GM12891 (cell line): ENCODE measurements around the gene HNRNPAB.

Experiments used
- DNase-seq: peaks from one replicate; pipeline ENCODE4 v3.0.0; 2011; ENCODE audit warnings: low spot score; ENCODE audit not compliant: insufficient read length
- FAIRE-seq: peaks from 2 replicates; lab custom pipeline; 2011; peaks lifted over from hg19 to GRCh38; lab: Jason Lieb, UNC
- PAX5 ChIP-seq: IDR thresholded peaks from 2 replicates; pipeline ENCODE4 v1.6.1; 2011; ENCODE audit warnings: low read length, moderate library complexity, mild to moderate bottlenecking; ENCODE audit not compliant: insufficient read depth, severe bottlenecking
- POLR2A ChIP-seq: IDR thresholded peaks from 2 replicates; pipeline ENCODE4 v1.6.1; 2011; ENCODE audit warnings: low read depth, low read length, control low read depth
- POLR2AphosphoS5 ChIP-seq: IDR thresholded peaks from 2 replicates; pipeline ENCODE4 v1.6.1; 2011; ENCODE audit warnings: low read depth, low read length, control low read depth
- POU2F2 ChIP-seq: IDR thresholded peaks from 2 replicates; pipeline ENCODE4 v1.6.1; 2011; ENCODE audit warnings: low read depth, mild to moderate bottlenecking, control low read depth, low read length, moderate library complexity
- SPI1 ChIP-seq: IDR thresholded peaks from 2 replicates; pipeline ENCODE4 v1.6.1; 2011; ENCODE audit warnings: low read depth, low read length, control low read depth
- TAF1 ChIP-seq: IDR thresholded peaks from 2 replicates; pipeline ENCODE4 v1.6.1; 2011; ENCODE audit warnings: low read depth, low read length, control low read depth

HNRNPAB gene

GRCh38 chr5:178202541-178202940 is 1.8 kb upstream of the HNRNPAB start:
- DNase-seq (no peak), FAIRE-seq (no peak)
- TF ChIP-seq SPI1 (no peak), POLR2AphosphoS5 (no peak), PAX5 (no peak)

GRCh38 chr5:178203670-178204181 is 607 bp upstream of the HNRNPAB start:
- DNase-seq (no peak), FAIRE-seq (no peak)
- TF ChIP-seq SPI1 (no peak), POLR2A (no peak), PAX5 (no peak), POLR2AphosphoS5 (no peak), POU2F2 (no peak), TAF1 (no peak)

GRCh38 chr5:178204935-178205748 is 809 bp downstream of the HNRNPAB start:
- DNase-seq (peak; percentile 86), FAIRE-seq (peak; percentile 73)
- no peak for TF ChIP-seq POU2F2
- no peak for TF ChIP-seq POLR2AphosphoS5
- no peak for TF ChIP-seq TAF1
- no peak for TF ChIP-seq SPI1

DNA sequence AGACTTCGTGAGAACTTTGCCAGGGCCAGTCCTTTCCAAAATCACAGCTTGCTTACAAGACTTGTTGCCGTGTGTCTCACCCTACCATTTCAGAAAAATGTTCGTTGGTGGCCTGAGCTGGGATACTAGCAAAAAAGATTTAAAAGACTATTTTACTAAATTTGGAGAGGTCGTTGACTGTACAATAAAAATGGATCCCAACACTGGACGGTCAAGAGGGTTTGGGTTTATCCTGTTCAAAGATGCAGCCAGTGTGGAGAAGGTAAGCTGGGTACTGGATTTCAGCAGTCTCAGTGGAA is 1.4 kb downstream of the HNRNPAB start:
- DNase-seq = no peak
- FAIRE-seq = no peak
- TF ChIP-seq POLR2AphosphoS5 (no peak), PAX5 (no peak), SPI1 (no peak)

DNA sequence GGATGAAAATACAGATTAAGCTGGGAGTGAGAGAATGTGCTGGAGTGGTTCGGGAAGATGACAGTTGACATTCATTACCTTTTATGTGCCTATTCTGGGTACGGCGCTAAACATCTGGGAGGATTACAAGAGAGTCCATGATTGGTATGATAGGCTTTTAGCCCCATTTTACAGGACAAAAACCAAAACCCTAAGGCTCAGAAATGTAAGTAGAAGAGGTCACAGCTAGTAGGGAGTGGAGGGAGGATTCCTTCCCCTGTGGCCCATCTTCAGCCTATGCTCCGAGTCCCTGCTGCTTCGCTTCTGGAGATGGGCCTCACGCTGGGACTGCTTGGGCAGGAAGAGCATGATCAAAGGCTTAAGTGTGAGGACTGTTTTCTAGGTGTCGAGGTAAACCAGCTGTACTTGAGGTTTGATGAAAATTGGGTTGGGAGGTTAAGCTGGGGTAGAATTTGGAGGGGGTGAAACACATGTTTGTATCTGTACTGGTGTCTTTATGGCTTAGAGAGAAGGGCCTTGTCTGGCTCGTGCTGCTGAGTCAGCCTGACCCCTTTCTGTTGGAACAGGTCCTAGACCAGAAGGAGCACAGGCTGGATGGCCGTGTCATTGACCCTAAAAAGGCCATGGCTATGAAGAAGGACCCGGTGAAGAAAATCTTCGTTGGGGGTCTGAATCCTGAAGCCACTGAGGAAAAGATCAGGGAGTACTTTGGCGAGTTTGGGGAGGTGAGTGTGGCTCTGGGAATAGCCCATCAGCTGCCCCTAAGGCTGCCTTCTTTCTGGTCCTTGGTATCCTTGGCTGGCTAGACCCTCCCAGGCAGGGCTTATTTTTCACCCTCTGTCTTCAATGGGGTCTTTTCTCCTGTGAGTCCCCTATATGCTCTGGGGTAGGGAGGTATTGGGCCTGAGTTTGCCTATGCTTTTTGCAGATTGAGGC is 2.1 kb downstream of the HNRNPAB start:
- FAIRE-seq (no peak), DNase-seq (no peak)
- TF ChIP-seq POLR2AphosphoS5 (0 out of 2 replicates have a peak, but pooled peaks have one; percentile 27), TAF1 (no peak)

- FAIRE-seq = no peak
- DNase-seq = no peak
- no peak for TF ChIP-seq POLR2AphosphoS5
- no peak for TF ChIP-seq TAF1
- TF ChIP-seq PAX5 = no peak
- TF ChIP-seq SPI1 = no peak
- TF ChIP-seq POLR2A = no peak
- no peak for TF ChIP-seq POU2F2
Observed at GRCh38 chr5:178207183-178207916, 3.0 kb downstream of the HNRNPAB start.

- TF ChIP-seq POU2F2 (no peak), POLR2AphosphoS5 (peak; percentile 39; the same call in 1 of the 2 replicates), SPI1 (no peak), POLR2A (no peak; the same call in 1 of the 2 replicates), TAF1 (no peak), PAX5 (no peak)
- FAIRE-seq (no peak), DNase-seq (no peak)
Observed at GRCh38 chr5:178207917-178208280, 3.6 kb downstream of the HNRNPAB start.

DNA sequence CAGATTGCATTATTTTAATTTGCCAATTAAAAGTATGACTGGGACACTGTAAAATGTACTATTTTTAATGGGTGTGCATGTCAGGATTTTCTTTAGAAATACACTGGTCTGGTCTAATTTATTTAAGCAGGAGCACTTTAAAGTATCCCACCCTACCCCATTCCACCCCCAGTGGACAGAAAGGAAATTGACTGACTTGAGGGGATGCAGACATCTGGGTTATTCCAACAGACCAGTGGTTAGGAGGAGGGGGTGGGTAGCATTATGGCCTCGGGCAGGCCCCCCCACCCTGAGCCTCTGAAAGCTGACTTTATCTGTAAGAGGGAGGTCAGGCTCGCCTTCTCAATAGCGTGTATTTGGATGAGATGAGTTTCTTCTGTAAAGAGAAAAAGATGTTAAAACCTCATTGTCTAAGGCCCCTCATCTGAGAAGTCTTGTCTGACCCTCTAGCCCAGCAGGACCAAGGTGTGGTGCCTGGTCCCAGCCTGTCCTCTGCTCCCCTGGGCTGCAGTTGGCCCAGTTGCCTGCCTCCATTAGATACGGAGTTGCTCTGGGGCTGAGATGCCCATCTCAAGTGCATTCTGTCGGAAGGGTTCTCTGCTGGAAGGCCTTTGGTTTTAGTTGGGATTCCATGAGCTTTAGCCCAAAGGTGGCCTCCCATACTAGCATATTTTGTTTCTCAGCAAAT is 4.4 kb downstream of the HNRNPAB start:
- TF ChIP-seq PAX5 (no peak), POU2F2 (peak; percentile 46; the same call in 1 of the 2 replicates), POLR2AphosphoS5 (peak; percentile 19; the same call in 1 of the 2 replicates)
- FAIRE-seq (no peak), DNase-seq (no peak)
